ENCODE data around the gene B3GNT5.
"Not testable (repeated sequence)": the region's sequence is repeated elsewhere in the genome, so short reads cannot be mapped to it uniquely, and the experiment has no call there.

B3GNT5 gene

DNA sequence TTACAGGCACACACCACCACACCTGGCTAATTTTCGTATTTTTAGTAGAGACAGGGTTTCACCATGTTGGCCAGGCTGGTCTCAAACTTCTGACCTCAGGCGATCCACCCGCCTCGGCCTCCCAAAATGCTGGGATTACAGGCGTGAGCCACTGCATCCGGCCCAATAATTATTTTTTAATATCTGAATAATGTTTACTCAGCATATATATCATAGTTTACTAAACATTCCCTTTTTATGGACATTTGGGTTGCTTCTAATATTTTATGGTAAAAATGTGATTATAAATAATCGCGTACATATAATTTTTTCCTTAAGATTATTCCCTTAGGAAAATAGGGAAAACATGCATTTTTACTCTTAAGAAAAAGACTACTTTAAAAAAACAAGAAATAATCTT lies 22.8 kb upstream of the B3GNT5 start:
- not testable (repeated sequence) for DNase-seq (ENCODE audit: low spot score)

GRCh38 chr3:183230826-183231225 lies 22.2 kb upstream of the B3GNT5 start:
- no peak for DNase-seq (ENCODE audit: low spot score)

- DNase-seq (ENCODE audit: low spot score), result no peak
These were observed 19.1 kb upstream of the B3GNT5 start for GRCh38 chr3:183233966-183234365.

DNA sequence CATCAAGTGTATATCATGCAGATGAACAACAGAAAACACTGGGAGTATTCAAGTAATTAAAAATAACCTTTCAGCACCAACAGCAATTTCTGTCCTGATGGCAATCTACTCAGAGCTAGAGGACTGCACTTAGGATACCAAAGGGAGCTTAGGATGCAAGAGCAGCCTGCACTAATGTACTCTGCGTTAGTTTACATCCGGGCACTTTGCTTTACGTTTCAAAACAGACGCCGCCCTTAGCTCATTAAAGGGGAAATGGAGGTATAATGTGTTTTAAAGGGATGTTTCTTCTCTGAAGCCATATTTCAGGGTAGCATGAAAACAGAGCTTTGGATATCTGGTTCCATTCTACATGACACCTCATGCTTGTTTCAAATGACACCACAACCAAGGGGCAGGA lies 14.0 kb upstream of the B3GNT5 start:
- DNase-seq (ENCODE audit: low spot score), result no peak

DNA sequence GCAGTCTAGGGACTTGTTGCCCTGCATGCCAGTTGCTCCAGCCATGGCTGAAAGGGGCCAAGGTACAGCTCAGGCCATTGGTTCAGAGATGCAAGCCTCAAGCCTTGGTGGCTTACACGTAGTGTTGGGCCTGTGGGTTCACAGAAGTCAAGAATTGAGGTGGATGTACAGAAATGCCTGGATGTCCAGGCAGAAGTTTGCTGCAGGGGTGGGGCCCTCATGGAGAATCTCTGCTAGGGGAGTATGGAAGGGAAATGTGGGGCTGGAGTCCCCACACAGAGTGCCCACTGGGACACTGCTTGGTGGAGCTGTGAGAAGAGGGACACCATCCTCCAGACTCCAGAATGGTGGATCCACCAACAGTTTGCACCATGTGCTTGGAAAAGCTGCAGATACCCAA lies 10.6 kb upstream of the B3GNT5 start:
- no peak for DNase-seq (ENCODE audit: low spot score)

DNA sequence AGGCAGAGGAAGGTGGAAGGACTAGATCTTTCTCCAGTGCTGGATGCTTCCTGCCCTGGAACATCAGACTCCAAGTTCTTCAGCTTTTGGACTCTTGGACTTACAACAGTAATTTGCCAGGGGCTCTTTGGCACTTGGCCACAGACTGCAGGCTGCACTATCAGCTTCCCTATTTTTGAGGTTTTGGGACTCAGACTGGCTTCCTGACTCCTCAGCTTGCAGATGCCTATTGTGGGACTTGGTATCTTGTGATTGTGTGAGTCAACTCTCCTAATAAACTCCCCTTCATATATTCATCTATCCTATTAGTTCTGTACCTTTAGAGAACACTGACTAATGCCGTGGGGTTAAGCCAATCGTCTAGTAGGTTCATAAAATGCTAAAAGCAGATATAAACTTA lies 8.8 kb upstream of the B3GNT5 start:
- DNase-seq (ENCODE audit: low spot score), result no peak

DNA sequence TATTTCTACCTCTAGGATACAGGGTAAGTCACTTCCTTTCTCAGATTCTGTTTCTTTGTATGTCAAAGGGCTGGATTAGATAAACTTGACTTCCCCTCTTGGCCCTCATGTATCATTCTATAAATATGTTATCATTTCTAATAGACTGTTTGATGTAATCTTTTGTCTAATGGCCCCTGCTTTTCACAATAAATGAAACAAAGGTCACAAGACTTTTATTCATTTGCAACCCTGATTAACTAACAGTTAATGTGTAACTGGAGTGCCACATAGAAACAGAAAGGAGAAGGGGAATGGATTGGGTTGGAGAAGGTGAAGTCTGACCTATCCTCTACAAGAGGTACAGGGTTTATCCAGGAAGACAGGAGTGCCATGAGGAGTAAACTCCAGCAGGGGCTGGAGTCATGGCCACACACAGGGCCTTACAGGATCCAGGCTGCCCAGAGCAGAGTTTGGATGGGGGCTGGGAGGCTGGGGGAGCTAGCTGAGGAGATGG lies 8.0 kb upstream of the B3GNT5 start:
- no peak for DNase-seq (ENCODE audit: low spot score)

DNA sequence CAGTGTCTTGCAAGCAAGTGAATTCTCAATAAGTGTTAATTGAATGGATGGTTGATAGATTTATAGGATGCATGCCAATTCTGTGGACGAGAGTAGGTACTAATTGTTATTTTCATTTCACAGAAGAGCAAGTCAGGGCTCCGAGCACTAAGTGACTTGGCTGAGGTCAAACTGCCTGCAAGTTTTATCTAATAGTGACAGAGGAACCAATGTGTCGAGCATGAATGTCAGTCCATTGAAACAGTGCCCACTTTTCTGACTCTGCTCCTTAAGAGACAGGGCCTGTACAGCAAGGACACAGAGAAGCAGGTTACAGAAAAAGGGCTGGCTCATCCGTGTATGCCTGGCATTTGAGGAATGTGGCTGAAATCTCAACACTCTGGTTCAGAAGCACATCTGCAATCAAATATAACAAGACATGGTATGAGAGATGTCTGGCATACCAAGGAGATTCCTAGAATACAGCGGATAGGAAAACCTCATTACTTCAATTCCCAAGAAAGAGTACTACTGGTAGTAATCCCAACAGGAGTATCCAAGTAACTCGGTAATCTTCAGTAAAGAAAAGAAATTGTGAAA lies 6.0 kb upstream of the B3GNT5 start:
- DNase-seq (ENCODE audit: low spot score), result no peak

- no peak for DNase-seq (ENCODE audit: low spot score)
These were observed 3.9 kb upstream of the B3GNT5 start for GRCh38 chr3:183249006-183249718.

DNA sequence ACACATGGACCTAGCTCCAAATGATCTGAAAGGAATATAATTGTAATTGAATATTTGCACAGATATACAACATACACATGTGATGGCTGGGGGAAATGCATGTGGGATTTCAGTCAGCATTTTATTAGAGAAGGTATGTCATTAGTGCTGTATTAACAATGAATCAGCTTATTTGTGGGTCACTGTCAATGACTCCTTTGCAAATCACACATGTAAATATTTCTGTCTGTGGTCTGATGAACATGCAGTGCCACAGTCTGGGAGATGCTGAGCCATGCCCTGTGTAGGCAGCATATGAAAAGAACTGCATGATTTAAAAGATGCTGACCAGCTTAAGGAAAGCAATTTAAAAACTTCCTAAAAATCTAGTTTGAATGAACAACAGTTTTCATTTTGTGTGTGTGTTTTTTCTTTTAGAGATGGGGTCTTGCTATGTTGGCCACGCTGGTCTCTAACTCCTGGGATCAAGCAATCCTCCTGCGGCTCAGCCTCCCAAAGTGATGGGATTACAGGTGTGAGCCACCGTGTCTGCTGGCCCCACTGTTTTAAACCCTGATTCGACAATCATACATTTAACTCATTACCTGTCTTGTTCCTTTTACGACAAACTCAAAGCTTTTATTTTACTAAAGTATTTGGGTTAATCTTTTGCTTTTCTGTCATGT lies 803 bp upstream of the B3GNT5 start:
- DNase-seq (ENCODE audit: low spot score), result no peak

- peak; percentile 70 for DNase-seq (ENCODE audit: low spot score)
These were observed 754 bp downstream of the B3GNT5 start for GRCh38 chr3:183253528-183254486.

GRCh38 chr3:183254487-183255347 lies 1.7 kb downstream of the B3GNT5 start:
- no peak for DNase-seq (ENCODE audit: low spot score)

- no peak for DNase-seq (ENCODE audit: low spot score)
These were observed 2.3 kb downstream of the B3GNT5 start for GRCh38 chr3:183255348-183255730.

DNA sequence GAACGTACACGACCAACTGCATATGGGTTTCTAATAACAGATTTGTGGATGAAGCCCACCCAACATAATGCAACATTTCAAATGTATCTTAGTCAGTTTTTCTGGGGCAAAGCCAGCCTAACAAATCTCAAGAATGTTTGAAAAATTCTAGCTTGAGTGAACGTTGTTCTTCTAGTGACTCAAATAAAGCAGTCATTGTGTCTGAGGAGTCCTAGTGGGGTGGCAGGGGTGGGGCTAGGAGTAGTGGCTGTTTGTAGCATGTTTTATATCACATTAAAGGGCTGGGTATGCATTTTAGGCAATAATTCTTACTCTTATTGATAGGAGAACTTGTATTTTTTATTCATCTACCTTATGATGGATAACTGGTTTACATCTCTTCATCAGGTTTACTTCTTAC lies 6.0 kb downstream of the B3GNT5 start:
- DNase-seq (ENCODE audit: low spot score), result no peak

DNA sequence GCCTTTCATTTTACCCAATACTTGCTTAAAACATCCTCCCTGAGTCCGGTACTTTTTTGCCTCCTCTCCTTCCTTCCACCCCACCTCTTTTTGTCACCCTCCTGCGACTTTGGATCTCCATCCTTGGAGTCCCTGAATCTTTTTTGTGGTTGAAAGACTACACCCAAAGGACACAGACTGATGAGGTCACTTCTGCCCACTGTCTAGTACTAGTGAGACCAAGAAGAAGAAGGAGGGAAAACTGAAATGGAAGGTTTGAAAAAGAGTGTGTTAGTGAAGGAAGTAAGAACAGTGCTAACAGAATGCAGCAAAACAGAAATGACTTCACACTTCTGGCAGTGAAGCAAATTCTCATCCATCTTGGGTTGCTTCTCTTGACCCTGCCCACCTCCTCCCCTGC lies 6.6 kb downstream of the B3GNT5 start:
- no peak for DNase-seq (ENCODE audit: low spot score)

DNA sequence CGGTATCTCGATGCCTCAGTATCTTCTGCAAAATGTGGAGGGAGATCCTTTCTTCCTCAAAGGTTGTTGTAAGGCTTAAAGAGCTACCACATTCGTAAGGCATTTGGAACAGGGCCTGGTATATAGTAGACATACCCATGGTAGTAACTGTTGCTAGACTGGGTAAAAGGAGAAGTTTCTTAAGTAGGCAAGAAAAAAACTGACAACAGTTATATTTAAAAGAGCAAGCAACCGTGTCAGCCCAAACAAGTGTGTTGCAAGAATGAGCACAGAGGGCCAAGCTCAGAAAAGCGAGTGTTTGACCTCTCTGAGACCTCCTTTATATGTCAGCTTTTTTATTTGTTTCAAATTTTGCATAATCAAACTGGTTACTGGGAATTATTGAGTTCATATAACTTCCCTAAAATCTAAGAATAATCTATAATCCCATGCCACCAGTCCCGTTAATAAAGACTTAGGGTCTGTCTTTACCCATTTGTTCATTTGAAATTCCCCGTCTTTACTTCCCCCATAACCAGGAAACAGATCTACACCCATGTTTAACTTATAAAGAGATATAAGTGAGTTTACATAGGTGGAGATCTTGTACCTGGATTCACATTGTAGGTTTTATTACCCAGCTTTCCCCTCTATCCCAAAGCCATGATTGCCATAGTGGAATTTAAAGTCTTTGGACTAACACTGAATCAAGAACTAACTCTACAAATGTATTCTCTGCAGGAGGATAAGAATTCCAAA lies 7.3 kb downstream of the B3GNT5 start:
- DNase-seq (ENCODE audit: low spot score), result no peak

- DNase-seq (ENCODE audit: low spot score), result no peak
These were observed 8.2 kb downstream of the B3GNT5 start for GRCh38 chr3:183261151-183261724.

DNA sequence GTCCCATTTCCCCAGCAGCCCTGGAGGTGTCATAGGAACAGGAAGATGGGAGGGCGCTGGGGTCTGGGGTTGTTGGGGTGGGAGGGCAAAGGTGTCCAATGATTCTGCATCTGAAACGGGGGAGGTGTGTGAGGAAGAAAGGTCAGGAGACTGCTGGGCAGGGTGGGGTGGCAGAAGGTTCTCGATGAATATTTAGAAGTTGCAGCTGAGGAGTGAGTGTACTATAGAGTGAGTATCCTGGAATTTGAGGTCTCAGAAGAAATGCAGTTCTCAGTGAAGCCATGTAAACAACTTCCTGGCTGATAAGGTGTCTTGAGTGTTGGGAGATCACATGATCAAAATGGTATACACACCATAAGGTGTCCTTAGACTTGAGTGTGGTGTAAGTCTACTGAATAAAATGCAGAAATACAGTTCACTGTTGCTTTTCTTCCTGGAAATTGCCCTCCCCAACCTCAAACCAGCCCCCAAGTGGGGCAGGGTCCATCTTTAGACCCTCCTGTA lies 9.9 kb downstream of the B3GNT5 start:
- no peak for DNase-seq (ENCODE audit: low spot score)

DNA sequence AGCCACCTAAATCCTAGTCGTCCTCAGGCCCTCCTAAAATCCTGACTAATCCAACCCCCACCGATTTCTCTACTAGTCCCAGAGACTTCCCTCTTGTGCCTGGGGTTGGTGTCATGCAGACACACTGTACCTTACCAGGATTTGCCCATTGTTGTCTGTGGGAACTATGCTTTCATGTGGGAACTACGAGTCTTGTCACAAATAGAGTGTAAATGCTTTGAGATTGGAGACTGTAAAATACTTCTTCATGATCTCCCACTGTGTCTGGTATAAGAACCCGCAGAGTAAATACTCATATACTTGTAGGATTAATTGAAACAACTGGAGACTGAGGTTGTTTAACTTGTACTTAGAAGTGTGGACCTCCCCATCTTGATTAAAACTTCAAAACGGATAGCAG lies 11.2 kb downstream of the B3GNT5 start:
- no peak for DNase-seq (ENCODE audit: low spot score)

DNA sequence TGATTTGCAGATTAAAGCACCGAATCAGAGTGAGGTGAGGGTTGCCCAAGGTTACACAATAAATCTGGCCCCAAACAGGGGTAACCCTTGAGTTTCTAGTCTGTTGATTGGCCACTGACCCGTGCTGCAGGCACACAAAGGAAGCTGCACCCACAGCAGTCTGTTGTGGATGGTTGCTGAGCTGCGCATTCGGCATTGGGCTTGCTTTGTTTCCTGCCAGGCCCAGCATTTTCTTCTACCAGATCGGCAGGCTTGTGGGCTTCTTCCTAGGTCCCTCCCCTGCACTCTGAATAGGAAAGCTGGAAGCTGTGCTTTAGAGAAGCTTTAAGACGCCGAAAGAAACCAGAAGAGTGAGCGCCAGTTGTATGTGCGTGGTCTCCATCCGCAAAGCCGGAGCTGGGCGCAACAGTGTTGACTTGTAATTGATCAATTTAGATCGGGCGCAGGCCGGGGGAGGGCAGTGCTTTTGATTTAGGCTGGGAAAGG lies 12.1 kb downstream of the B3GNT5 start:
- DNase-seq (ENCODE audit: low spot score), result no peak

All from GM03348 (cell line).